MM.1S (cell line): ENCODE results near the gene CTAGE1.

Source experiments
- DNase-seq: peaks from one replicate; pipeline ENCODE4 v3.0.0-alpha.2; 2015
- H2AFZ ChIP-seq: fragments of 300-600 bp; sonication (generic); 2 replicates; pipeline ENCODE4 v1.6.0; 2016; ENCODE audit warnings: antibody characterized with exemption, low read length
- H3F3A ChIP-seq: fragments of 300-600 bp; sonication (generic); 2 replicates; pipeline ENCODE4 v1.6.1; 2016; ENCODE audit warnings: mild to moderate bottlenecking, antibody characterized with exemption, low read length, moderate library complexity, mixed read lengths; ENCODE audit not compliant: insufficient read depth
- H3K27ac ChIP-seq: fragments of 300-600 bp; sonication (generic); 2 replicates; pipeline ENCODE4 v1.5.1; 2016; ENCODE audit warnings: mild to moderate bottlenecking, low read length
- H3K27me3 ChIP-seq: fragments of 300-600 bp; sonication (generic); replicated peaks from 2 replicates; pipeline ENCODE4 v1.6.0; 2016; ENCODE audit warnings: low read length; ENCODE audit not compliant: insufficient read depth
- H3K36me3 ChIP-seq: fragments of 300-600 bp; sonication (generic); replicated peaks from 2 replicates; pipeline ENCODE4 v1.6.1; 2016; ENCODE audit warnings: mild to moderate bottlenecking, low read length, mixed read lengths; ENCODE audit not compliant: insufficient read depth
- H3K4me1 ChIP-seq: fragments of 300-600 bp; sonication (generic); 2 replicates; pipeline ENCODE4 v1.6.1; 2016; ENCODE audit warnings: low read length, mixed read lengths
- H3K4me2 ChIP-seq: fragments of 300-600 bp; sonication (generic); 2 replicates; pipeline ENCODE4 v1.6.0; 2016; ENCODE audit warnings: low read depth, low read length
- H3K4me3 ChIP-seq: fragments of 300-600 bp; sonication (generic); 2 replicates; pipeline ENCODE4 v1.5.1; 2016; ENCODE audit warnings: low read length, mixed read lengths
- H3K79me2 ChIP-seq: fragments of 300-600 bp; sonication (generic); 2 replicates; pipeline ENCODE4 v1.6.1; 2016; ENCODE audit warnings: mixed run types, low read length, mixed read lengths
- H3K9ac ChIP-seq: fragments of 300-600 bp; sonication (generic); 2 replicates; pipeline ENCODE4 v1.6.1; 2016; ENCODE audit warnings: low read length, mixed read lengths
- H3K9me2 ChIP-seq: fragments of 300-600 bp; sonication (generic); replicated peaks from 2 replicates; pipeline ENCODE4 v1.6.1; 2016; ENCODE audit warnings: mild to moderate bottlenecking, low read length, mixed read lengths; ENCODE audit not compliant: insufficient read depth
- H3K9me3 ChIP-seq: fragments of 300-600 bp; sonication (generic); replicated peaks from 2 replicates; pipeline ENCODE4 v1.6.1; 2016; ENCODE audit warnings: mild to moderate bottlenecking, low read length, mixed read lengths; ENCODE audit not compliant: insufficient read depth
- H4K20me1 ChIP-seq: fragments of 300-600 bp; sonication (generic); 2 replicates; pipeline ENCODE4 v1.6.1; 2016; ENCODE audit warnings: mild to moderate bottlenecking, low read length, moderate library complexity, mixed read lengths; ENCODE audit not compliant: insufficient read depth
- CTCF ChIP-seq: fragments of 300-600 bp; sonication (generic); IDR thresholded peaks from 2 replicates; pipeline ENCODE4 v1.5.1; 2016; ENCODE audit warnings: antibody characterized with exemption, low read length, mixed read lengths
- EZH2 ChIP-seq: fragments of 300-600 bp; sonication (generic); optimal IDR thresholded peaks from 2 replicates; pipeline ENCODE3; 2017; ENCODE audit warnings: low read depth, mild to moderate bottlenecking, antibody characterized with exemption, low read length, mixed read lengths
- EZH2phosphoT487 ChIP-seq: fragments of 300-600 bp; sonication (generic); IDR thresholded peaks from 2 replicates; pipeline ENCODE4 v1.6.1; 2018; ENCODE audit warnings: antibody characterized with exemption, low read length

Gene CTAGE1

GRCh38 chr18:22417496-22418188 lies at the start of gene CTAGE1:
Gene CTAGE1, minus strand, starts transcription at chr18:22417915. Its CDS starts 104 bp downstream, at chr18:22417811.
- no peaks in the 10 kb centered on the region for H3K4me1 ChIP-seq
- no peaks in the 10 kb centered on the region for H3K9me2 ChIP-seq
- no peak within 1 kb of the TSS for H3K4me2 ChIP-seq
- no peak within 1 kb of the TSS for H3K9ac ChIP-seq
- H2AFZ ChIP-seq = no peak within 1 kb of the TSS
- no peak within 1 kb of the TSS for H3K4me3 ChIP-seq
- no peaks in the 10 kb centered on the region for H3K27me3 ChIP-seq
- TF ChIP-seq EZH2 (no peak), CTCF (no peak), EZH2phosphoT487 (no peak)
- no peaks in the 10 kb centered on the region for H3F3A ChIP-seq
- H4K20me1 ChIP-seq = no peaks in the 10 kb centered on the region
- no peak within 1 kb of the TSS for H3K27ac ChIP-seq
- H3K36me3 ChIP-seq = no peaks in the 10 kb centered on the region
- H3K79me2 ChIP-seq = no peaks in the 10 kb centered on the region
- no peak for DNase-seq
- no peaks in the 10 kb centered on the region for H3K9me3 ChIP-seq

- DNase-seq = no peak
- Histone ChIP-seq H3K79me2 (no peaks in the 10 kb centered on the region), H3K9me3 (no peaks in the 10 kb centered on the region), H3K4me2 (no peak overlapping the region), H3K27me3 (no peaks in the 10 kb centered on the region), H2AFZ (no peak overlapping the region), H3K27ac (no peak overlapping the region), H3K4me1 (no peaks in the 10 kb centered on the region), H3K4me3 (no peak overlapping the region), H3F3A (no peaks in the 10 kb centered on the region), H3K9me2 (no peaks in the 10 kb centered on the region), H3K36me3 (no peaks in the 10 kb centered on the region), H4K20me1 (no peaks in the 10 kb centered on the region), H3K9ac (no peak overlapping the region)
- TF ChIP-seq EZH2phosphoT487 = no peak
- no peak for TF ChIP-seq CTCF
- TF ChIP-seq EZH2 = no peak
Measured at GRCh38 chr18:22466608-22467395, 49.1 kb upstream of the CTAGE1 start.

- no peak overlapping the region for H3K4me2 ChIP-seq
- no peaks in the 10 kb centered on the region for H3K4me1 ChIP-seq
- no peaks in the 10 kb centered on the region for H3F3A ChIP-seq
- no peaks in the 10 kb centered on the region for H4K20me1 ChIP-seq
- H3K36me3 ChIP-seq = no peaks in the 10 kb centered on the region
- no peaks in the 10 kb centered on the region for H3K79me2 ChIP-seq
- H3K9ac ChIP-seq = no peak overlapping the region
- no peaks in the 10 kb centered on the region for H3K27me3 ChIP-seq
- H3K4me3 ChIP-seq = no peak overlapping the region
- TF ChIP-seq EZH2 (no peak), CTCF (no peak), EZH2phosphoT487 (no peak)
- H3K9me2 ChIP-seq = no peaks in the 10 kb centered on the region
- no peak overlapping the region for H2AFZ ChIP-seq
- no peaks in the 10 kb centered on the region for H3K9me3 ChIP-seq
- H3K27ac ChIP-seq = no peak overlapping the region
- DNase-seq = no peak
Measured at GRCh38 chr18:22465859-22466457, 48.2 kb upstream of the CTAGE1 start.
